Endothelial cell (in vitro differentiated cells): ENCODE results near the gene TIGD1. TPM values are rescaled to one million over a fixed set of nuclear protein-coding genes. Genes with fewer than 3 reads are reported as not detected.

Experiments used
- DNase-seq: peaks from one replicate; pipeline ENCODE4 v3.0.0; 2021; ENCODE audit warnings: low spot score
- H3K27ac Mint-ChIP-seq: one replicate; pipeline ENCODE4 v1.8.0; 2021; ENCODE audit warnings: mixed read lengths, inconsistent platforms; ENCODE audit not compliant: unreplicated experiment
- H3K27me3 Mint-ChIP-seq: one replicate; pipeline ENCODE4 v1.8.0; 2021; ENCODE audit warnings: mild to moderate bottlenecking, moderate library complexity, mixed read lengths, inconsistent platforms; ENCODE audit not compliant: unreplicated experiment
- H3K36me3 Mint-ChIP-seq: one replicate; pipeline ENCODE4 v1.8.0; 2021; ENCODE audit warnings: mild to moderate bottlenecking, low read depth, mixed read lengths, inconsistent platforms; ENCODE audit not compliant: unreplicated experiment
- H3K4me1 Mint-ChIP-seq: one replicate; pipeline ENCODE4 v1.8.0; 2021; ENCODE audit warnings: mild to moderate bottlenecking, mixed read lengths, inconsistent platforms; ENCODE audit not compliant: unreplicated experiment
- H3K4me3 Mint-ChIP-seq: one replicate; pipeline ENCODE4 v1.8.0; 2021; ENCODE audit warnings: mild to moderate bottlenecking, mixed read lengths, inconsistent platforms; ENCODE audit not compliant: unreplicated experiment
- H3K9me3 Mint-ChIP-seq: one replicate; pipeline ENCODE4 v1.8.0; 2021; ENCODE audit warnings: mixed read lengths, inconsistent platforms; ENCODE audit not compliant: unreplicated experiment
- CTCF ChIP-seq: fragments of 200-600 bp; sonication (generic); IDR thresholded peaks from one replicate; pipeline ENCODE4 v1.5.0; 2021; ENCODE audit warnings: antibody characterized with exemption; ENCODE audit not compliant: unreplicated experiment
- total RNA-seq: library from RNA; stranded (reverse); fragmentation: NEBNext Ultra II Directional; extraction: Animal tissue kit (Norgen Biotek cat#: 25700); gene quantifications from one replicate; pipeline ENCODE4 v1.2.1, GENCODE V29; 2021; ENCODE audit not compliant: unreplicated experiment

TIGD1 gene
- total RNA-seq, 1 donor from 2014 or later, result 3.7 TPM

- Mint-ChIP-seq H3K27me3 (peaks cover 7% of the 10 kb centered on the region), H3K4me1 (peaks cover 22% of the 10 kb centered on the region), H3K4me3 (peak overlapping the region; percentile 99), H3K36me3 (peaks cover 34% of the 10 kb centered on the region), H3K9me3 (no peaks in the 10 kb centered on the region), H3K27ac (peak overlapping the region; percentile 95)
- TF ChIP-seq CTCF, result no peak
- DNase-seq, result no peak
Measured at GRCh38 chr2:232551776-232552175, 1.4 kb upstream of the TIGD1 start.

GRCh38 chr2:232551250-232551638 lies 887 bp upstream of the TIGD1 start:
- no peak for DNase-seq
- peak overlapping the region; percentile 99 for H3K4me3 Mint-ChIP-seq
- TF ChIP-seq CTCF, result no peak
- peaks cover 22% of the 10 kb centered on the region for H3K4me1 Mint-ChIP-seq
- H3K27me3 Mint-ChIP-seq, result peaks cover 9% of the 10 kb centered on the region
- H3K27ac Mint-ChIP-seq, result peak overlapping the region; percentile 95
- no peaks in the 10 kb centered on the region for H3K9me3 Mint-ChIP-seq
- peaks cover 36% of the 10 kb centered on the region for H3K36me3 Mint-ChIP-seq

- peak overlapping the region; percentile 98 for H3K27ac Mint-ChIP-seq
- H3K36me3 Mint-ChIP-seq, result peaks cover 33% of the 10 kb centered on the region
Measured at GRCh38 chr2:232549655-232550353, 553 bp downstream of the TIGD1 start.

GRCh38 chr2:232547991-232548390 lies 2.4 kb downstream of the TIGD1 start:
- Mint-ChIP-seq H3K27ac (no peak overlapping the region), H3K4me3 (no peak overlapping the region), H3K9me3 (no peaks in the 10 kb centered on the region), H3K27me3 (peaks cover 8% of the 10 kb centered on the region), H3K4me1 (peaks cover 17% of the 10 kb centered on the region), H3K36me3 (peaks cover 37% of the 10 kb centered on the region)
- no peak for TF ChIP-seq CTCF
- DNase-seq, result no peak

More at GRCh38 chr2:232549655-232550353, 553 bp downstream of the TIGD1 start:
- Mint-ChIP-seq H3K9me3 (no peaks in the 10 kb centered on the region), H3K4me1 (peaks cover 22% of the 10 kb centered on the region), H3K27me3 (peaks cover 8% of the 10 kb centered on the region), H3K4me3 (peak overlapping the region; percentile 99)
- TF ChIP-seq CTCF, result no peak
- no peak for DNase-seq
